Adrenal gland (tissue), 12 donors: ENCODE data around the gene ZBTB12. TPM values are rescaled to one million over a fixed set of nuclear protein-coding genes. Genes with fewer than 3 reads are reported as not detected.

Experiments
- DNase-seq, 7 donors: peaks; one replicate each; pipeline ENCODE4 v3.0.0-alpha.2; 2019 to 2020
- H3K27ac ChIP-seq, 5 donors: fragments of 200-600 bp; sonication (generic) in 4 of 5; 1 replicate in 3 of 5; 2 replicates in 2 of 5; pipeline versions ENCODE4 v1.5.1 to v1.8.0; 2016 to 2020; ENCODE audit warnings: mild to moderate bottlenecking in 1 of 5
- H3K27me3 ChIP-seq: fragments of 200-600 bp; 2 replicates; pipeline ENCODE4 v1.8.0; 2021
- H3K36me3 ChIP-seq, 2 donors: fragments of 200-600 bp; replicated peaks in 1 of 2; 1 replicate in 1 of 2; 2 replicates in 1 of 2; pipeline versions ENCODE4 v1.5.1 to v1.8.0; 2018 to 2022
- H3K4me1 ChIP-seq, 2 donors: fragments of 200-600 bp; replicated peaks in 1 of 2; 1 replicate in 1 of 2; 2 replicates in 1 of 2; pipeline versions ENCODE4 v1.5.1 to v1.8.0; 2018 to 2021
- H3K4me3 ChIP-seq, 4 donors: fragments of 200-600 bp; sonication (generic) in 3 of 4; one replicate each; pipeline ENCODE4 v1.5.1; 2016 to 2018
- H3K9me3 ChIP-seq, 3 donors: fragments of 200-600 bp; sonication (generic) in 1 of 3; replicated peaks in 1 of 3; 1 replicate in 2 of 3; 2 replicates in 1 of 3; pipeline versions ENCODE4 v1.5.1 to v1.8.0; 2016 to 2021
- CTCF ChIP-seq, 6 experiments: fragments of 450-650 bp in 4 of 6; fragments of 200-600 bp in 2 of 6; sonication (generic) in 1 of 6; IDR thresholded peaks; 1 replicate in 5 of 6; 2 replicates in 1 of 6; pipeline versions ENCODE4 v1.5.1 to v1.8.0; 2016 to 2021; ENCODE audit warnings: antibody characterized with exemption in 6 of 6, mild to moderate bottlenecking in 2 of 6, moderate library complexity in 1 of 6
- POLR2A ChIP-seq, 2 donors: fragments of 450-650 bp; IDR thresholded peaks; one replicate each; pipeline ENCODE4 v1.6.1; 2017; ENCODE audit warnings: antibody characterized with exemption in 2 of 2, mild to moderate bottlenecking in 2 of 2, moderate library complexity in 1 of 2
- WGBS, 4 donors: extraction: QIAGEN DNeasy Blood & Tissue Kit in 2 of 4; methylation state at CpG; one replicate each; pipeline versions ENCODE4 v1.1.5 to v1.1.7; 2013 to 2017; 5-methylcytosine and 5-hydroxymethylcytosine counted together
- intact Hi-C, 2 donors: fragments of 100-400 bp; cut with DNase I; formaldehyde crosslinking; loops; one replicate each; pipeline versions ENCODE4 v1.14.1 to v1.15.0; 2022 to 2023
- polyA plus RNA-seq, 3 donors: library from polyadenylated mRNA; stranded (reverse); fragments of 200-250 nt in 2 of 3; fragments of 350-450 nt in 1 of 3; fragmentation: Illumina TruSeq in 1 of 3; extraction: RNeasy Lipid Tissue Mini Kit (QIAGEN cat#74804) in 1 of 3; gene quantifications; one replicate each; pipeline ENCODE4 v1.2.3, GENCODE V29; 2013 to 2014
- total RNA-seq, 9 donors: library from RNA; depleted of rRNA in 4 of 9; stranded (reverse); fragments of >200 nt in 4 of 9; fragments of 120-200 nt in 1 of 9; fragmentation: NEBNext Ultra II Directional in 1 of 9; extraction: Animal tissue kit (Norgen Biotek cat#: 25700) in 1 of 9; gene quantifications; one replicate each; pipeline versions ENCODE4 v1.1.0 to v1.2.4, GENCODE V29; 2013 to 2023
- donor health status: healthy with polysubstance abuse.
- donor health status: Bipolar disorder and iron deficiency.
- donor health status: DM: yes; HTN: yes; CAD: no.
- donor health status: DM: no; HTN: no; CAD: no.
- donor health status: DM: no; HTN: no; CAD: no.
- donor health status: DM: yes; HTN: yes; CAD: no.

ZBTB12 gene
- total and polyA plus RNA-seq, 12 donors = 0.69 to 14.5 (median 3.0) TPM

- TF ChIP-seq POLR2A (IDR thresholded peaks at IDR 0.05) (no peak), CTCF (IDR thresholded peaks at IDR 0.05) (no peak)
- peaks cover 6 to 10% of the 10 kb centered on the region in 2 donors for H3K4me1 ChIP-seq
- no peaks in the 10 kb centered on the region for H3K27me3 ChIP-seq
- 79 to 88% (median 83%) methylated on average over 8 to 10 of the region's 10 CpGs for WGBS, 4 donors
- H3K9me3 ChIP-seq = no peaks in the 10 kb centered on the region
- no peak overlapping the region for H3K4me3 ChIP-seq
- no peak overlapping the region for H3K27ac ChIP-seq
- H3K36me3 ChIP-seq = peaks cover 0 to 55% of the 10 kb centered on the region in 2 donors
- no peak for DNase-seq
- intact Hi-C loops = no loop called here
These were observed 22.0 kb downstream of the ZBTB12 start for GRCh38 chr6:31879901-31880300.

GRCh38 chr6:31879143-31879542 lies 22.7 kb downstream of the ZBTB12 start:
- intact Hi-C loops = no loop called here
- Histone ChIP-seq H3K9me3 (no peaks in the 10 kb centered on the region), H3K27me3 (no peaks in the 10 kb centered on the region), H3K27ac (no peak overlapping the region), H3K4me1 (peaks cover 6 to 10% of the 10 kb centered on the region in 2 donors), H3K36me3 (peaks cover 0 to 47% of the 10 kb centered on the region in 2 donors), H3K4me3 (no peak overlapping the region)
- no peak for TF ChIP-seq CTCF (IDR thresholded peaks at IDR 0.05)
- TF ChIP-seq POLR2A (IDR thresholded peaks at IDR 0.05) = no peak
- WGBS, 4 donors = 86 to 89% (median 88%) methylated on average over 13 of the region's 13 CpGs
- DNase-seq = no peak

- no peak for DNase-seq
- Histone ChIP-seq H3K27ac (peak within 1 kb of the TSS in 1 of 5 donors; percentile 83), H3K9me3 (no peaks in the 10 kb centered on the region), H3K4me3 (no peak within 1 kb of the TSS), H3K4me1 (peaks cover 6 to 10% of the 10 kb centered on the region in 2 donors), H3K27me3 (no peaks in the 10 kb centered on the region), H3K36me3 (peaks cover 0 to 43% of the 10 kb centered on the region in 2 donors)
- intact Hi-C loops = no loop called here
- TF ChIP-seq POLR2A (IDR thresholded peaks at IDR 0.05) = no peak
- TF ChIP-seq CTCF (IDR thresholded peaks at IDR 0.05) = no peak
- WGBS, 4 donors = 65 to 77% (median 74%) methylated on average over 18 of the region's 18 CpGs
These were observed 23.2 kb downstream of the ZBTB12 start, which contains the start of gene SLC44A4 for GRCh38 chr6:31878726-31879125. Gene SLC44A4, minus strand, starts transcription at chr6:31878997. Its CDS starts 17 bp downstream, at chr6:31878980.

DNA sequence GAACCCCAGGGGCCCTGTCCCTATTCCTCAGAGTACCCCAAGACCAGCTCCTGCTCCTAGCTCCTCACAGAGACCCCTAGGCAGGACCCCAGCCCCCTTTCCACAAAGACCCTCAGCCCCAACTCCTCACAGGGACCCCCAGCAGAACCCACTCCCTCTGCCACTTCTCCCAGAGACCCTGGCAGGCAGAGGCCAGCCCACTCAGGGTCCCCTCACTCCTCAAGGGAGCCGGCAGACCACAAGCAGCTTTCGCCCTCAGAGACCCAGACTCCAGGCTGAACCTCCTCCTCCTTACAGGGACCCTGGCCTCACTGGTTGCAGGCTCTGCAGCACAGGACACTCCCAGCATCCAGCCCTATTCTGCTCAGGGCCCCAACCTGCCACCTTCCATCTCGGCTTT lies 23.7 kb downstream of the ZBTB12 start:
- Histone ChIP-seq H3K27ac (no peak overlapping the region), H3K9me3 (no peaks in the 10 kb centered on the region), H3K4me3 (no peak overlapping the region), H3K27me3 (no peaks in the 10 kb centered on the region), H3K4me1 (peaks cover 6 to 10% of the 10 kb centered on the region in 2 donors), H3K36me3 (peaks cover 0 to 38% of the 10 kb centered on the region in 2 donors)
- DNase-seq = no peak
- 89 to 96% (median 92%) methylated on average over 3 of the region's 3 CpGs for whole genome bisulfite sequencing, 4 donors
- TF ChIP-seq POLR2A (IDR thresholded peaks at IDR 0.05) = no peak
- no peak for TF ChIP-seq CTCF (IDR thresholded peaks at IDR 0.05)
- intact Hi-C loops = no loop called here
